Inflammatory macrophage treated with lipopolysaccharide for 1 hour (primary cell): ENCODE results near the gene SEC14L2.
"Not testable (repeated sequence)": the region's sequence is repeated elsewhere in the genome, so short reads cannot be mapped to it uniquely, and the experiment has no call there.

Source experiments
- DNase-seq, 2 donors: peaks; one replicate each; pipeline ENCODE4 v3.0.0-alpha.2; 2020 to 2022

Gene SEC14L2

GRCh38 chr22:30380011-30380410, 16.8 kb upstream of the SEC14L2 start:
- no peak for DNase-seq

GRCh38 chr22:30381264-30381663, 15.6 kb upstream of the SEC14L2 start:
- no peak for DNase-seq

- DNase-seq, result no peak
These were observed 14.5 kb upstream of the SEC14L2 start for GRCh38 chr22:30382340-30382739.

GRCh38 chr22:30383061-30383460, 13.8 kb upstream of the SEC14L2 start:
- DNase-seq, result no peak

GRCh38 chr22:30385942-30386341, 10.9 kb upstream of the SEC14L2 start:
- no peak for DNase-seq

GRCh38 chr22:30386608-30386959, 10.2 kb upstream of the SEC14L2 start:
- no peak for DNase-seq

- peak; percentile 60 to 90 for DNase-seq
These were observed 9.6 kb upstream of the SEC14L2 start, which contains the start of gene RNF215 for GRCh38 chr22:30386960-30387827. Gene RNF215 (minus strand): TSS chr22:30387411. CDS start chr22:30387313, 98 bp downstream.

- DNase-seq, result peak; percentile 66 to 87
These were observed 5.7 kb upstream of the SEC14L2 start for GRCh38 chr22:30390974-30391691.

GRCh38 chr22:30392661-30393321, 4.0 kb upstream of the SEC14L2 start:
- no peak for DNase-seq

- DNase-seq, result no peak
These were observed 3.5 kb upstream of the SEC14L2 start for GRCh38 chr22:30393322-30393680.

GRCh38 chr22:30393885-30394284, 2.9 kb upstream of the SEC14L2 start:
- DNase-seq, result no peak

- DNase-seq, result no peak
These were observed 1.1 kb downstream of the SEC14L2 start for GRCh38 chr22:30397656-30398635.

GRCh38 chr22:30398685-30399680, 2.2 kb downstream of the SEC14L2 start:
- no peak for DNase-seq

- no peak for DNase-seq
These were observed 2.9 kb downstream of the SEC14L2 start for GRCh38 chr22:30399718-30400117.

- DNase-seq, result no peak
These were observed 3.3 kb downstream of the SEC14L2 start for GRCh38 chr22:30400159-30400558.

- DNase-seq, result not testable (repeated sequence)
These were observed 4.2 kb downstream of the SEC14L2 start for GRCh38 chr22:30401024-30401423.

GRCh38 chr22:30402028-30402765, 5.4 kb downstream of the SEC14L2 start:
- peak; percentile 31 to 48 for DNase-seq

- DNase-seq, result not testable (repeated sequence)
These were observed 5.9 kb downstream of the SEC14L2 start for GRCh38 chr22:30402766-30403104.

- DNase-seq, result no peak
These were observed 7.5 kb downstream of the SEC14L2 start for GRCh38 chr22:30404307-30404706.

GRCh38 chr22:30405731-30406130, 8.9 kb downstream of the SEC14L2 start:
- DNase-seq, result no peak
